ENCODE measurements around the gene STAG1.

- TF ChIP-seq, protein P1, sequence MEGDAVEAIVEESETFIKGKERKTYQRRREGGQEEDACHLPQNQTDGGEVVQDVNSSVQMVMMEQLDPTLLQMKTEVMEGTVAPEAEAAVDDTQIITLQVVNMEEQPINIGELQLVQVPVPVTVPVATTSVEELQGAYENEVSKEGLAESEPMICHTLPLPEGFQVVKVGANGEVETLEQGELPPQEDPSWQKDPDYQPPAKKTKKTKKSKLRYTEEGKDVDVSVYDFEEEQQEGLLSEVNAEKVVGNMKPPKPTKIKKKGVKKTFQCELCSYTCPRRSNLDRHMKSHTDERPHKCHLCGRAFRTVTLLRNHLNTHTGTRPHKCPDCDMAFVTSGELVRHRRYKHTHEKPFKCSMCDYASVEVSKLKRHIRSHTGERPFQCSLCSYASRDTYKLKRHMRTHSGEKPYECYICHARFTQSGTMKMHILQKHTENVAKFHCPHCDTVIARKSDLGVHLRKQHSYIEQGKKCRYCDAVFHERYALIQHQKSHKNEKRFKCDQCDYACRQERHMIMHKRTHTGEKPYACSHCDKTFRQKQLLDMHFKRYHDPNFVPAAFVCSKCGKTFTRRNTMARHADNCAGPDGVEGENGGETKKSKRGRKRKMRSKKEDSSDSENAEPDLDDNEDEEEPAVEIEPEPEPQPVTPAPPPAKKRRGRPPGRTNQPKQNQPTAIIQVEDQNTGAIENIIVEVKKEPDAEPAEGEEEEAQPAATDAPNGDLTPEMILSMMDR (conservative IDR thresholded peaks at IDR 0.05 in 1 of 2, IDR thresholded peaks at IDR 0.05 in 1 of 2; ENCODE audit: extremely low read depth in 1 of 2, insufficient read depth in 1 of 2, low read depth in 1 of 2, low read length in 2 of 2): no peak
- no peak for TF ChIP-seq EZH2 (IDR thresholded peaks at IDR 0.05; ENCODE audit: borderline replicate concordance, low read length)
Measured at GRCh38 chr3:136650461-136650860, 101.7 kb downstream of the STAG1 start.

Measured in mammary epithelial cell (primary cell).